A673 (cell line): ENCODE data around the gene FBN1. TPM values are rescaled to one million over a fixed set of nuclear protein-coding genes. Genes with fewer than 3 reads are reported as not detected.

Experiments used
- BruUV-seq: library from RNA; stranded (reverse); fragments of 400-500 nt; replicated peaks from 2 replicates; lab custom pipeline; 2021; lab: Mats Ljungman, UMichigan
- CTCF ChIA-PET: fragments of 300-600 bp; sonication (Branson Sonifier 250); formaldehyde crosslinking; loops from one replicate; lab custom pipeline; 2022; ENCODE audit warnings: antibody characterized with exemption; lab: Charles Lee
- POLR2A ChIA-PET: fragments of 300-600 bp; sonication (Branson Sonifier 250); formaldehyde crosslinking; loops from one replicate; lab custom pipeline; 2022; ENCODE audit warnings: antibody characterized with exemption; ENCODE audit not compliant: low non-redundant PET; lab: Charles Lee
- DNase-seq: peaks from one replicate; pipeline ENCODE4 v3.0.0-alpha.2; 2015; ENCODE audit warnings: low spot score
- H3K27ac ChIP-seq: fragments of 200-600 bp; sonication (generic); 2 replicates; pipeline ENCODE4 v1.5.1; 2016; ENCODE audit warnings: mixed run types, low read depth, mild to moderate bottlenecking, mixed read lengths, antibody characterized with exemption, low read length; ENCODE audit not compliant: poor library complexity, severe bottlenecking
- H3K27me3 ChIP-seq: fragments of 200-600 bp; sonication (generic); replicated peaks from 2 replicates; pipeline ENCODE4 v1.6.1; 2017; ENCODE audit warnings: mixed run types, low read depth, mild to moderate bottlenecking, mixed read lengths, antibody characterized with exemption, low read length; ENCODE audit not compliant: insufficient read depth, poor library complexity
- H3K36me3 ChIP-seq: fragments of 200-600 bp; sonication (generic); 2 replicates; pipeline ENCODE4 v1.6.1; 2016; ENCODE audit warnings: mixed run types, mild to moderate bottlenecking, mixed read lengths, antibody characterized with exemption, low read length; ENCODE audit not compliant: insufficient read depth, poor library complexity, severe bottlenecking
- H3K4me1 ChIP-seq: fragments of 200-600 bp; sonication (generic); 2 replicates; pipeline ENCODE4 v1.6.1; 2017; ENCODE audit warnings: mixed run types, mild to moderate bottlenecking, mixed read lengths, antibody characterized with exemption, low read length; ENCODE audit not compliant: insufficient read depth, poor library complexity, severe bottlenecking
- H3K4me3 ChIP-seq: fragments of 200-600 bp; sonication (generic); 2 replicates; pipeline ENCODE4 v1.5.1; 2016; ENCODE audit warnings: low read depth, mixed run types, mild to moderate bottlenecking, mixed read lengths, low read length; ENCODE audit not compliant: poor library complexity, severe bottlenecking
- H3K9me3 ChIP-seq: fragments of 200-600 bp; sonication (generic); 2 replicates; pipeline ENCODE4 v1.6.1; 2016; ENCODE audit warnings: mixed run types, low read depth, mild to moderate bottlenecking, mixed read lengths, antibody characterized with exemption, low read length; ENCODE audit not compliant: poor library complexity, severe bottlenecking
- CTCF ChIP-seq: fragments of 300-800, 200-600 bp; sonication (generic); conservative IDR thresholded peaks from 2 replicates; pipeline ENCODE4 v1.5.1; 2017; ENCODE audit warnings: low read depth, mild to moderate bottlenecking, antibody characterized with exemption, low read length, moderate library complexity, mixed read lengths
- EZH2 ChIP-seq: fragments of 200-600 bp; sonication (generic); IDR thresholded peaks from 2 replicates; pipeline ENCODE4 v1.6.1; 2017; ENCODE audit warnings: borderline replicate concordance, low read depth, mild to moderate bottlenecking, mixed read lengths, antibody characterized with exemption, low read length; ENCODE audit not compliant: poor library complexity, severe bottlenecking
- intact Hi-C: fragments of 100-400 bp; cut with micrococcal nuclease; formaldehyde crosslinking; loops from one replicate; pipeline ENCODE4 v1.10.0; 2022; ENCODE audit not compliant: unreplicated experiment
- total RNA-seq: library from RNA; stranded (reverse); gene quantifications from 2 replicates; pipeline ENCODE4 v1.2.3, GENCODE V29; 2021

The FBN1 gene
- total RNA-seq, 1 experiment from 2014 or later, result 25.4 TPM

- POLR2A ChIA-PET, result no interaction called here
Measured at GRCh38 chr15:48664436-48664835, 18.9 kb upstream of the FBN1 start.

GRCh38 chr15:48657950-48658591 is 12.6 kb upstream of the FBN1 start:
- POLR2A ChIA-PET, result no interaction called here
- intact Hi-C loops, result no loop called here

More at GRCh38 chr15:48664436-48664835, 18.9 kb upstream of the FBN1 start:
- no peak overlapping the region for H3K4me3 ChIP-seq
- BruUV-seq, result no TSS peak
- H3K9me3 ChIP-seq, result no peaks in the 10 kb centered on the region
- no peak for DNase-seq
- no peaks in the 10 kb centered on the region for H3K27me3 ChIP-seq
- intact Hi-C loops, result no loop called here
- TF ChIP-seq EZH2 (no peak), CTCF (no peak)
- no peaks in the 10 kb centered on the region for H3K4me1 ChIP-seq
- H3K27ac ChIP-seq, result no peak overlapping the region
- CTCF ChIA-PET, result no interaction called here
- H3K36me3 ChIP-seq, result no peaks in the 10 kb centered on the region

GRCh38 chr15:48654801-48655200 is 9.3 kb upstream of the FBN1 start:
- intact Hi-C loops, result no loop called here
- Histone ChIP-seq H3K36me3 (no peaks in the 10 kb centered on the region), H3K9me3 (no peaks in the 10 kb centered on the region), H3K4me3 (no peak overlapping the region), H3K27ac (no peak overlapping the region), H3K4me1 (no peaks in the 10 kb centered on the region), H3K27me3 (no peaks in the 10 kb centered on the region)
- ChIA-PET POLR2A (no interaction called here), CTCF (no interaction called here)
- no peak for DNase-seq
- no TSS peak for BruUV-seq
- no peak for TF ChIP-seq CTCF
- no peak for TF ChIP-seq EZH2

More at GRCh38 chr15:48657950-48658591, 12.6 kb upstream of the FBN1 start:
- H3K4me1 ChIP-seq, result no peaks in the 10 kb centered on the region
- H3K27ac ChIP-seq, result no peak overlapping the region
- CTCF ChIA-PET, result no interaction called here
- no peaks in the 10 kb centered on the region for H3K27me3 ChIP-seq
- H3K36me3 ChIP-seq, result no peaks in the 10 kb centered on the region
- TF ChIP-seq EZH2, result no peak
- DNase-seq, result no peak
- BruUV-seq, result no TSS peak
- no peaks in the 10 kb centered on the region for H3K9me3 ChIP-seq
- H3K4me3 ChIP-seq, result no peak overlapping the region
